MM.1S (cell line): ENCODE measurements around the gene GSC2.

Experiments
- EZH2 ChIP-seq: fragments of 300-600 bp; sonication (generic); optimal IDR thresholded peaks from 2 replicates; pipeline ENCODE3; 2017; ENCODE audit warnings: low read depth, mild to moderate bottlenecking, antibody characterized with exemption, low read length, mixed read lengths
- EZH2phosphoT487 ChIP-seq: fragments of 300-600 bp; sonication (generic); IDR thresholded peaks from 2 replicates; pipeline ENCODE4 v1.6.1; 2018; ENCODE audit warnings: antibody characterized with exemption, low read length
- TF ChIP-seq, protein P1 (sequence below): fragments of 300-600 bp; sonication (generic); IDR thresholded peaks from 2 replicates; pipeline ENCODE4 v1.5.1; 2016; ENCODE audit warnings: antibody characterized with exemption, low read length, mixed read lengths

DNA sequence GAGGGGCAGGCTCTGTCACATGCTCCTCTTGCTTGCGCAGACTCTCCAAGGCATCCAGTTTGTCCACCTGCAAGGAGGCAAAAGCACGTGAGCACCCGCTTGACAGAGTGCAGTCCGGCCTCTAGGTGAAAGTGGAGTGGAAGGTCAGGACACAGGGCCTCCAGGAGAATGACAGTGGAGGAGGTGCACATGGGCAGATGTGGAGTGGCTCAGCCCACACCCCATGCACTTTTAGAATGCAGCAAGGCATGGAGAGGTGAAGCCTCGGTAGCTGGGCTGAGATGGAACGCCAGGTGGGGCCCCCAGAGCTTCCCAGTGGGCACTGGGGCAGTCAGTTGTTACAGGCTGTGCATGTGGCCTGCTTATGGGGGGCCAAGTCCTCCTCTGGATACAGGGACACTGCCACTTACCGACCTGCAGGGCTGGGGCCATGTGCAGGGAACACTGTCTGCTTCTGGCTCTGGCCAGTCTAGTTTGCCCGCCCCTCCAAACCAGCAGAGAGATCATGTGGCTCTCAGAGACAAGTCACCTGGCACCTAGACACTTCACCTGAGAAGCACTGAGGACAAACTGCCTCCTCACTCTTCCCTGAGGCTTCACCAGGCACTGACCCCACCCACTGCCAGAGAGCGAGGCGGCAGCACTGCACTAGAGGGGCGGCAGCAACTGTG, 30.8 kb upstream of the GSC2 start:
- TF ChIP-seq, protein P1, sequence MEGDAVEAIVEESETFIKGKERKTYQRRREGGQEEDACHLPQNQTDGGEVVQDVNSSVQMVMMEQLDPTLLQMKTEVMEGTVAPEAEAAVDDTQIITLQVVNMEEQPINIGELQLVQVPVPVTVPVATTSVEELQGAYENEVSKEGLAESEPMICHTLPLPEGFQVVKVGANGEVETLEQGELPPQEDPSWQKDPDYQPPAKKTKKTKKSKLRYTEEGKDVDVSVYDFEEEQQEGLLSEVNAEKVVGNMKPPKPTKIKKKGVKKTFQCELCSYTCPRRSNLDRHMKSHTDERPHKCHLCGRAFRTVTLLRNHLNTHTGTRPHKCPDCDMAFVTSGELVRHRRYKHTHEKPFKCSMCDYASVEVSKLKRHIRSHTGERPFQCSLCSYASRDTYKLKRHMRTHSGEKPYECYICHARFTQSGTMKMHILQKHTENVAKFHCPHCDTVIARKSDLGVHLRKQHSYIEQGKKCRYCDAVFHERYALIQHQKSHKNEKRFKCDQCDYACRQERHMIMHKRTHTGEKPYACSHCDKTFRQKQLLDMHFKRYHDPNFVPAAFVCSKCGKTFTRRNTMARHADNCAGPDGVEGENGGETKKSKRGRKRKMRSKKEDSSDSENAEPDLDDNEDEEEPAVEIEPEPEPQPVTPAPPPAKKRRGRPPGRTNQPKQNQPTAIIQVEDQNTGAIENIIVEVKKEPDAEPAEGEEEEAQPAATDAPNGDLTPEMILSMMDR = no peak
- TF ChIP-seq EZH2 (no peak), EZH2phosphoT487 (no peak)
